Stimulated activated CD8-positive, alpha-beta memory T cell treated with anti-CD3 and anti-CD28 coated beads, Interleukin-4, amount 100 ng/mL, for 4 hours (primary cell): ENCODE results near the gene PLXNA2.

Experiments
- DNase-seq, 2 donors: peaks; one replicate each; pipeline ENCODE4 v3.0.0-alpha.2; 2020; ENCODE audit warnings: low read depth in 2 of 2, low spot score in 1 of 2

PLXNA2 gene

GRCh38 chr1:208183977-208184911 is 59.9 kb downstream of the PLXNA2 start:
- DNase-seq, result no peak

GRCh38 chr1:208182880-208183645 is 61.1 kb downstream of the PLXNA2 start:
- DNase-seq, result no peak

- DNase-seq, result no peak
These were observed 62.8 kb downstream of the PLXNA2 start for GRCh38 chr1:208181364-208181763.

- DNase-seq, result no peak
These were observed 63.8 kb downstream of the PLXNA2 start for GRCh38 chr1:208180421-208180820.

- no peak for DNase-seq
These were observed 64.2 kb downstream of the PLXNA2 start for GRCh38 chr1:208179961-208180409.

- no peak for DNase-seq
These were observed 64.8 kb downstream of the PLXNA2 start for GRCh38 chr1:208179263-208179816.

GRCh38 chr1:208178091-208178529 is 66.1 kb downstream of the PLXNA2 start:
- no peak for DNase-seq

GRCh38 chr1:208177656-208178055 is 66.5 kb downstream of the PLXNA2 start:
- no peak for DNase-seq

- DNase-seq, result no peak
These were observed 67.5 kb downstream of the PLXNA2 start for GRCh38 chr1:208176649-208177048.

GRCh38 chr1:208175508-208175895 is 68.7 kb downstream of the PLXNA2 start:
- DNase-seq, result no peak

- DNase-seq, result no peak
These were observed 69.3 kb downstream of the PLXNA2 start for GRCh38 chr1:208174731-208175507.

- DNase-seq, result no peak
These were observed 70.0 kb downstream of the PLXNA2 start for GRCh38 chr1:208174200-208174599.

- no peak for DNase-seq
These were observed 70.4 kb downstream of the PLXNA2 start for GRCh38 chr1:208173749-208174148.

- no peak for DNase-seq
These were observed 71.6 kb downstream of the PLXNA2 start for GRCh38 chr1:208172423-208173145.

- DNase-seq, result no peak
These were observed 72.4 kb downstream of the PLXNA2 start for GRCh38 chr1:208171616-208172422.

GRCh38 chr1:208170252-208170651 is 73.9 kb downstream of the PLXNA2 start:
- no peak for DNase-seq

GRCh38 chr1:208169081-208169879 is 74.9 kb downstream of the PLXNA2 start:
- DNase-seq, result no peak

- no peak for DNase-seq
These were observed 76.8 kb downstream of the PLXNA2 start for GRCh38 chr1:208167261-208167869.
